ENCODE data around the gene MTHFS.
"Not testable (repeated sequence)": the region's sequence is repeated elsewhere in the genome, so short reads cannot be mapped to it uniquely, and the experiment has no call there.

Gene MTHFS

GRCh38 chr15:79914728-79915127, 17.9 kb upstream of the MTHFS start:
- no peak for DNase-seq

- DNase-seq = not testable (repeated sequence)
Measured at GRCh38 chr15:79909556-79910335, 12.9 kb upstream of the MTHFS start.

GRCh38 chr15:79904271-79904670, 7.5 kb upstream of the MTHFS start:
- DNase-seq = no peak

GRCh38 chr15:79903626-79904025, 6.8 kb upstream of the MTHFS start:
- DNase-seq = no peak

- no peak for DNase-seq
Measured at GRCh38 chr15:79903144-79903543, 6.3 kb upstream of the MTHFS start.

- DNase-seq = no peak
Measured at GRCh38 chr15:79901958-79902357, 5.1 kb upstream of the MTHFS start.

GRCh38 chr15:79900818-79901378, 4.1 kb upstream of the MTHFS start:
- not testable (repeated sequence) for DNase-seq

- no peak for DNase-seq
Measured at GRCh38 chr15:79900087-79900486, 3.3 kb upstream of the MTHFS start.

- DNase-seq = not testable (repeated sequence)
Measured at GRCh38 chr15:79898786-79899185, 2.0 kb upstream of the MTHFS start.

- DNase-seq = no peak
Measured at GRCh38 chr15:79898369-79898768, 1.6 kb upstream of the MTHFS start.

- DNase-seq = peak; percentile 16
Measured at GRCh38 chr15:79897701-79898113, 893 bp upstream of the MTHFS start.

GRCh38 chr15:79897380-79897678, 515 bp upstream of the MTHFS start:
- DNase-seq = no peak

- DNase-seq = no peak
Measured at GRCh38 chr15:79896131-79896633, 632 bp downstream of the MTHFS start.

- no peak for DNase-seq
Measured at GRCh38 chr15:79887054-79887930, 9.5 kb downstream of the MTHFS start.

- DNase-seq = no peak
Measured at GRCh38 chr15:79886124-79886523, 10.7 kb downstream of the MTHFS start.

GRCh38 chr15:79884204-79884596, 12.6 kb downstream of the MTHFS start:
- no peak for DNase-seq

GRCh38 chr15:79883579-79884203, 13.1 kb downstream of the MTHFS start:
- DNase-seq = no peak

- DNase-seq = no peak
Measured at GRCh38 chr15:79881668-79882067, 15.1 kb downstream of the MTHFS start.

- no peak for DNase-seq
Measured at GRCh38 chr15:79881254-79881653, 15.6 kb downstream of the MTHFS start.

- no peak for DNase-seq
Measured at GRCh38 chr15:79878078-79878705, 18.6 kb downstream of the MTHFS start.

GRCh38 chr15:79875213-79875612, 21.6 kb downstream of the MTHFS start:
- no peak for DNase-seq

- DNase-seq = no peak
Measured at GRCh38 chr15:79874242-79874641, 22.6 kb downstream of the MTHFS start.
